ENCODE data around the gene CREBZF.
A peak's percentile ranks its signal among the peaks of the same experiment; 100 is the strongest.
"Not testable (repeated sequence)": the region's sequence is repeated elsewhere in the genome, so short reads cannot be mapped to it uniquely, and the experiment has no call there.

CREBZF gene

DNA sequence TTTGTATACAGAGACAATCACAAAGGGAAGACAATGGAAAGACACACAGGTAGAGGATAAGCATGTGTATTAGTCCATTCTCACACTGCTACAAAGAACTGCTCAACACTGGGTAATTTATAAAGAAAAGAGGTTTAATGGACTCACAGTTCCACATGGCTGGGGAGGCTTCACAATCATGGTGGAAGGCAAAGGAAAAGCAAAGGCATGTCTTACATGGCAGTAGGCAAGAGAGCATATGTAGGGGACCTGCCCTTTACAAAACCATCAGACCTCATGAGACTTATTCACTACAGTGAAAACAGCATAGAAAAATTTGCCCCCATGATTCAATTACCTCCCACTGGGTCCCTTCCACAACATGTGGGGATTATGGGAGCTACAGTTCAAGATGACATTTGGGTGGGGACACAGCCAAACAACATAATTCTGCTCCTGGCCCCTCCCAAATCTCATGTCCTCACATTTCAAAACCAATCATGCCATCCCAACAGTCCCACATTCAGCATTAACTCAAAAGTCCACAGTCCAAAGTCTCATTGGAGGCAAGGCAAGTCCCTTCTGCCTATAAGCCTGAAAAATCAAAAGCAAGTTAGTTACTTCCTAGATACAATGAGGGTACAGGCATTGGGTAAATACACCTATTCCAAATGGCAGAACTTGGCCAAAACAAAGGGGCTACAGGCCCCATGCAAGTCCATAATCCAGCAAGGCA is 6.2 kb upstream of the CREBZF start:
- not testable (repeated sequence) for ATAC-seq

GRCh38 chr11:85668157-85668556 is 3.2 kb upstream of the CREBZF start:
- no peak for ATAC-seq

DNA sequence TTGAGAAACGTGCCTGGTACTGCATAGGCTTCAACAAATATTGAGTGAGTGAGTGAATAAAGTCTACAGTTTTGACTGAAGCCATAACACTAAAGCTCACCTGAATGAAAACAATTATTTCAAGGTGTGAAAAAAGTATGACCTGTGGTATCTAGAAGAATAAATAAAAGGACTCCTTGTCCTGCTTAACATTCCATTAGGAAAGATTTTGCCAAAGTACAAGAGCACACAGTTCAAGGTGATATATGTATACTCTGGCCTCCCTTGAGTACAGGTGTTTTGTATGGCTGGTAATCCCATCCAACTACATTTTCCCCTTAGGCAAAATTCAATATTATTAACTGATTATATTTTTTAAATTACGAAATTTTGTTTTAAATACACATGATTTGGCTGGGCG is 1.8 kb upstream of the CREBZF start:
- ATAC-seq = no peak

DNA sequence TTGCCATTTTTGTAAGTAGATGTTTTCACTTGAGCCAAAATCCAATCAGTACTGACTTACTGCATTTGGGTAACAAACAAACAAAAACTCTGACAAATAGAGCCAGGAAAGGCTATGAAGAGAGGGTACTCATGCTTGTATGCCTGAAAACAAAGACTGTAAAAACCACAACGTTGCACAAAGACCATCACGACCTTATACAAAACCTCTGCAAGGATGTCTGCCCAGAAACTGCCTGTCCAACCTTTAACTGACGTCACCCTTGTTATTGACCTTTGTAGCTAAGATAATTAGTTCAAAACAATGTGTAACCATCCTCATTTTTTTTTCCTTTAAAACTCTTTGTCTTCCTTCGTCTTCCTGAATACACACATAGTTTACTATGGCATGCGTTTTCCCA is 804 bp upstream of the CREBZF start:
- ATAC-seq = no peak

GRCh38 chr11:85663753-85664614 is 945 bp downstream of the CREBZF start:
- ATAC-seq = peak; percentile 78 to 81

GRCh38 chr11:85663080-85663752 is 1.7 kb downstream of the CREBZF start:
- ATAC-seq = no peak

GRCh38 chr11:85661972-85662664 is 2.8 kb downstream of the CREBZF start:
- no peak for ATAC-seq

GRCh38 chr11:85658180-85658579 is 6.7 kb downstream of the CREBZF start:
- ATAC-seq = no peak

GRCh38 chr11:85656777-85657176 is 8.2 kb downstream of the CREBZF start:
- ATAC-seq = peak; percentile 58 to 79

DNA sequence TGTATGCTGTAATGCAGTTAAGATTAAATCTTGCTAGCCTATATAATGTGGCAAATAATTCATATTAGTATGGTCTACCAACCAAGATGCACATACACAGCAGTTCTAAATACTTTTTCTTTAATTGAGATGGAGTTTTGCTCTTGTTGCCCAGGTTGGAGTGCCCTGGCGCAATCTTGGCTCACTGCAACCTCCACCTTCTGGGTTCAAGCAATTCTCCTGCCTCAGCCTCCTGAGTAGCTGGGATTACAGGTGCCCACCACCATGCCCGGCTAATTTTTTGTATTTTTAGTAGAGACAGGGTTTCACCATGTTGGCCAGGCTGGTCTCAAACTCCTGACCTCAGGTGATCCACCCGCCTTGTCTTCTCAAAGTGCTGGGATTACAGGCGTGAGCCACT is 10.6 kb downstream of the CREBZF start:
- not testable (repeated sequence) for ATAC-seq

GRCh38 chr11:85652786-85653447 is 12.0 kb downstream of the CREBZF start:
- ATAC-seq = no peak

- ATAC-seq = no peak
Measured at GRCh38 chr11:85651118-85651517, 13.8 kb downstream of the CREBZF start.

GRCh38 chr11:85647604-85648299 is 17.2 kb downstream of the CREBZF start, which contains the start of gene TMEM126A:
TMEM126A (plus strand) TSS chr11:85647967; CDS start chr11:85650256, 2,289 bp downstream.
- ATAC-seq = peak; percentile 98 to 99

DNA sequence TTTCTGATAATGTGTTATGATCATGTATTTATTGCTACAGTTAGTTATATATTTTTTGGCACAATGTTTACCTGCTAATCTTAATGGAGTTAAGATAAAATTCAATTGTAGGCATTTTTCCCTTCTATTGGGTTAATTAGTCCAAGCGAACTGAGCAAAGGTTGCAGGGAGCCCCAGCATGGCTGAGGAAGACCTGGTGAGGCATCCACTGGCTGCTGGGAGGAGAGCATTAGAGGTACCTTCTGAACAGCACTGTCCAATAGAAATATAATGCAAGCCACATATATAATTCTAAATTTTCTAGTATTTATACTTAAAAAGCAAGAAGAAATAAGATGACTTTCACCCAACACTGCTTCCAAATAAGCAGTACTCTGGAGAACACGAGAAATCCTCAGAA is 17.9 kb downstream of the CREBZF start:
- no peak for ATAC-seq

DNA sequence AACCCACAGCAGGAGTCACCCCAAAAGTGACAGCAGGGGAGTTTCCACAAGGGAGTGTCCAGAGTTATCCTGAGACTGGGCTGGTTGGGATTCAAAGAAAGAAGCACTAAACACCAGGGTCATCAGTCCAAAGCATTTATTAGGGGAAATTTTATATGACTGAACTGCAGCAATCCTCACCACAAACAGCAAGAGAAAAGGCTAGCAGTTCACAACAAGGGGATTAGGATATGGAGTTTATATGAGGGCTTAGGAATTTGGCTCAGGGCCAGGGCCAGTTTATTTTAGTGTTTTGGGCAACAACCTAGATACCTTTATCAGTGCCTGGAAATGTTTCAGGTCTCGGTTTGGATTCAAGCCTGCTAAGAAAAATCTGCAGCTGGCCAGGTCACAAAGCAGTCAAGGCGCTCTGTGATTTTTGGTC is 21.7 kb downstream of the CREBZF start:
- ATAC-seq = no peak

DNA sequence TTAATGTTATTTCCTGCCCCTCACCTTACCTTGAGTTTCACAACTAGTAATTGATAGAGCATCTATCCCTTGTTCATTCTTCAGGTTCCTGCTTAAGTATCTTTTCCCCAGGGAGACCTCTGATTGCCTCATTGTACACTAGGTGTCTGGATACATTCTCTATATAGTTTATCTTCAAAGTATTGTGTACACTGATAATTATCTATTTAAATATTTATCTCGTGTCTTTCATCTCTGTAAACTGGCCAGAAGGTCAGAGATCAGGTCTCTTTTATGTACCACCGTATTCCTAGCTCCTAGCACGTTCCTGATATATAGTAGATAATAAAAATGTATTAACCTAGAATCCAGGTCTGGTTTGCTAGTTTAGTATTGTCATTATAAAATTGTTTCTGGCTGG is 30.2 kb downstream of the CREBZF start:
- ATAC-seq = no peak

- peak in 1 of 2 donors; percentile 5 for ATAC-seq
Measured at GRCh38 chr11:85628771-85629341, 36.1 kb downstream of the CREBZF start.

GRCh38 chr11:85627998-85628770 is 36.7 kb downstream of the CREBZF start, which contains the start of gene TMEM126B:
TMEM126B (plus strand) TSS chr11:85628593; CDS start chr11:85628608, 15 bp downstream.
- ATAC-seq = peak; percentile 98 to 99

DNA sequence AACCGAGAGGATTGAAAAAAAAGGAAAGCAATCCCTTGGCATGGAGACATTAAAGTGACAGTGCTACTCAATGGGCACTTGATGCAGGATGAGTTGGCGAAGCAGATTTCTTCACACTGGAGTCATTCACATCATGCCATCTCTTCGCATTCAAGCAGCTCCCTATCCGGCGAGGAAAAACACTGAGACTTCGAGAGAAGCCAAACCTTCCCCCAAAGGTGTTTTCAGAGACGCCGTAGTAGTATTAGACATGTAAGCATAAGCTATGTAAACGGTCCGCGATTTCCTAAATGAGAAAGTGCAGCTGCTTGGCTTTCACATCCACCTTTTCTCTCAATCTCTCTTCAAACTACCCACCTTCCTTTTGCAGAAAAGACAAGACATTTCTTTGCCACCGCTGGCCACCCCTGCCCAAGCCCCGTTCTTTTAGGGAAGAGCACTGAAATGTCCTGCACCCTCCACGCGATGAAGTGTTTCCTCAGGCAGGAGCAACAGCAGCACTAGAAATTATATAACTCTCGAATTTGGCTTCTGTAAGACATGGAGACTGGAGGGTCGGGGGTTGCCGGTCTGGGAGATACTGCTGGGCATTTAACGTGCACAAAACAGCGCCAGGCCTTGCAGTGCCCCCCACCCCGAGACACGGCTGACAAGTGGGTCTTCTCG is 37.5 kb downstream of the CREBZF start, which contains the start of gene DLG2:
TSS of gene DLG2 (minus strand) at position 13 of the 666 bp plus-strand sequence.
- no peak for ATAC-seq

Measured in activated CD4-positive, CD25-positive, alpha-beta regulatory T cell treated with anti-CD3 and anti-CD28 coated beads, Interleukin-2, amount 50 U/mL, for 24 hours (primary cell).